ENCODE data around the gene SRSF2. TPM values are rescaled to one million over a fixed set of nuclear protein-coding genes. Genes with fewer than 3 reads are reported as not detected.
A peak's percentile ranks its signal among the peaks of the same experiment; 100 is the strongest.

Gene SRSF2
- total and polyA plus RNA-seq, 9 of the 15 experiments (the other 6 are each of a cell fraction or from before 2014, with no cell fraction given): 161 to 583 (median 393) TPM

- 60% methylated on average over 29 of the region's 29 CpGs for WGBS (ENCODE audit: insufficient coverage, low coverage, missing lambda C conversion rate)
- Histone ChIP-seq H3K4me3 (peak overlapping the region; percentile 42; the same call in 1 of the 2 replicates), H2AFZ (ENCODE audit: low read depth, low read length) (peak overlapping the region; percentile 73; the same call in 1 of the 2 replicates), H3K27ac (ENCODE audit: extremely low read depth, low read depth, low read length) (no peak overlapping the region), H3K79me2 (ENCODE audit: control insufficient read depth, insufficient read depth, low read length) (no peaks in the 10 kb centered on the region), H3K27me3 (ENCODE audit: control insufficient read depth in 2 of 2, insufficient read depth in 2 of 2, low read length in 2 of 2) (no peaks in the 10 kb centered on the region), H3K4me1 (replicated peaks in 1 of 2; ENCODE audit: control insufficient read depth in 2 of 2, insufficient read depth in 2 of 2, low read length in 2 of 2) (peaks cover 25 to 35% of the 10 kb centered on the region in 2 experiments; a peak in 4 of 5 replicates), H3K9me1 (ENCODE audit: control insufficient read depth, insufficient read depth, low read length) (no peaks in the 10 kb centered on the region), H3K36me3 (ENCODE audit: control insufficient read depth, insufficient read depth, low read length) (peaks cover 17% of the 10 kb centered on the region; the same call in 2 of the 3 replicates), H3K9ac (ENCODE audit: insufficient read depth in 1 of 2, low read depth in 2 of 2, low read length in 2 of 2) (peak overlapping the region; percentile 27 to 73; a peak in 2 of 4 replicates), H4K20me1 (replicated peaks; ENCODE audit: control insufficient read depth, insufficient read depth, low read length) (peaks cover 5% of the 10 kb centered on the region; the same call in 1 of the 2 replicates), H3K4me2 (ENCODE audit: insufficient read depth, low read length) (peak overlapping the region; percentile 76), H3K9me3 (replicated peaks; ENCODE audit: control insufficient read depth, insufficient read depth, low read depth, low read length) (no peaks in the 10 kb centered on the region)
- in situ Hi-C loops (cut with MboI): no loop called here
- DNase-seq (ENCODE audit: extremely low read depth in 1 of 4, low spot score in 3 of 4) (peak in 2 of 4 experiments; percentile 51 to 55), FAIRE-seq (peak; percentile 74), ATAC-seq (peak; percentile 49)
- CTCF ChIA-PET (ENCODE audit: low intra/inter-chr PET ratio): no interaction called here
- intact Hi-C loops (cut with micrococcal nuclease): no loop called here
- POLR2A ChIA-PET: interaction anchor here (0.6 to 2.8 kb wide), 8 partner anchors 8 to 408 kb away, joined by 3 to 19 read pairs (median 6); no protein-coding TSS in a partner anchor
- BruUV-seq (replicated peaks): TSS peak; percentile 42
- TF ChIP-seq EP400 (IDR thresholded peaks at IDR 0.05) (no peak), E4F1 (CRISPR knock-in tag; IDR thresholded peaks at IDR 0.05; ENCODE audit: borderline replicate concordance) (no peak), ZNF444 (CRISPR knock-in tag; IDR thresholded peaks at IDR 0.05) (no peak), NFYB (IDR thresholded peaks at IDR 0.05; ENCODE audit: extremely low read depth, insufficient read length) (no peak), EP300 (IDR thresholded peaks at IDR 0.05; ENCODE audit: low read length) (no peak), POLR3G (IDR thresholded peaks at IDR 0.05; ENCODE audit: extremely low read depth, insufficient read length, insufficient replicate concordance) (no peak), RCOR1 (IDR thresholded peaks at IDR 0.05; ENCODE audit: borderline replicate concordance in 1 of 2, low read depth in 2 of 2, low read length in 2 of 2) (no peak), ZNF217 (CRISPR knock-in tag; IDR thresholded peaks at IDR 0.05) (no peak), KDM2B (CRISPR knock-in tag; IDR thresholded peaks at IDR 0.05) (no peak), NR3C1 (CRISPR knock-in tag; IDR thresholded peaks at IDR 0.05) (no peak), ZNF717 (CRISPR knock-in tag; IDR thresholded peaks at IDR 0.05) (no peak), ZNF511 (CRISPR knock-in tag; IDR thresholded peaks at IDR 0.05) (no peak), STAT5A (IDR thresholded peaks at IDR 0.05; ENCODE audit: borderline replicate concordance, low read length) (no peak), HCFC1 (IDR thresholded peaks at IDR 0.05; ENCODE audit: low read depth, low read length) (no peak)
- TF ChIP-seq, protein P1, sequence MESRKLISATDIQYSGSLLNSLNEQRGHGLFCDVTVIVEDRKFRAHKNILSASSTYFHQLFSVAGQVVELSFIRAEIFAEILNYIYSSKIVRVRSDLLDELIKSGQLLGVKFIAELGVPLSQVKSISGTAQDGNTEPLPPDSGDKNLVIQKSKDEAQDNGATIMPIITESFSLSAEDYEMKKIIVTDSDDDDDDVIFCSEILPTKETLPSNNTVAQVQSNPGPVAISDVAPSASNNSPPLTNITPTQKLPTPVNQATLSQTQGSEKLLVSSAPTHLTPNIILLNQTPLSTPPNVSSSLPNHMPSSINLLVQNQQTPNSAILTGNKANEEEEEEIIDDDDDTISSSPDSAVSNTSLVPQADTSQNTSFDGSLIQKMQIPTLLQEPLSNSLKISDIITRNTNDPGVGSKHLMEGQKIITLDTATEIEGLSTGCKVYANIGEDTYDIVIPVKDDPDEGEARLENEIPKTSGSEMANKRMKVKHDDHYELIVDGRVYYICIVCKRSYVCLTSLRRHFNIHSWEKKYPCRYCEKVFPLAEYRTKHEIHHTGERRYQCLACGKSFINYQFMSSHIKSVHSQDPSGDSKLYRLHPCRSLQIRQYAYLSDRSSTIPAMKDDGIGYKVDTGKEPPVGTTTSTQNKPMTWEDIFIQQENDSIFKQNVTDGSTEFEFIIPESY (CRISPR knock-in tag; IDR thresholded peaks at IDR 0.05): peak; percentile 91
Observed at GRCh38 chr17:76709077-76709950, 27.8 kb downstream of the SRSF2 start.

Measured in K562 (cell line).